Liver (tissue), 9 donors: ENCODE results near the gene SLC16A2. TPM values are rescaled to one million over a fixed set of nuclear protein-coding genes. Genes with fewer than 3 reads are reported as not detected.

ENCODE experiments used
- DNase-seq: peaks from one replicate; pipeline ENCODE4 v3.0.0-alpha.2; 2017; ENCODE audit warnings: low spot score
- H3K27ac ChIP-seq, 2 donors: one replicate each; pipeline ENCODE4 v1.7.0; 2013; ENCODE audit warnings: inconsistent platforms in 2 of 2, low read length in 2 of 2, control low read depth in 1 of 2, low read depth in 1 of 2, mild to moderate bottlenecking in 1 of 2
- H3K27me3 ChIP-seq, 4 donors: one replicate each; pipeline versions ENCODE4 v1.6.1 to v1.7.0; 2013; ENCODE audit warnings: low read length in 3 of 4, inconsistent platforms in 1 of 4, mild to moderate bottlenecking in 1 of 4, moderate library complexity in 1 of 4; ENCODE audit not compliant: control insufficient read depth in 4 of 4, insufficient read depth in 4 of 4
- H3K36me3 ChIP-seq, 4 donors: one replicate each; pipeline versions ENCODE4 v1.6.1 to v1.7.0; 2013; ENCODE audit warnings: low read length in 3 of 4, mild to moderate bottlenecking in 3 of 4, low read depth in 1 of 4, moderate library complexity in 1 of 4; ENCODE audit not compliant: control insufficient read depth in 4 of 4, insufficient read depth in 3 of 4
- H3K4me1 ChIP-seq, 4 donors: one replicate each; pipeline versions ENCODE4 v1.6.1 to v1.7.0; 2013; ENCODE audit warnings: low read length in 3 of 4, mild to moderate bottlenecking in 3 of 4, moderate library complexity in 1 of 4; ENCODE audit not compliant: control insufficient read depth in 4 of 4, insufficient read depth in 4 of 4
- H3K4me3 ChIP-seq, 3 donors: one replicate each; pipeline versions ENCODE4 v1.6.1 to v1.7.0; 2013; ENCODE audit warnings: low read length in 3 of 3, control low read depth in 1 of 3, low read depth in 1 of 3, mild to moderate bottlenecking in 1 of 3
- H3K9ac ChIP-seq, 2 donors: one replicate each; pipeline ENCODE4 v1.7.0; 2013; ENCODE audit warnings: low read length in 2 of 2, mild to moderate bottlenecking in 2 of 2, moderate library complexity in 2 of 2, control low read depth in 1 of 2, low read depth in 1 of 2
- H3K9me3 ChIP-seq, 4 donors: one replicate each; pipeline versions ENCODE4 v1.6.1 to v1.7.0; 2013; ENCODE audit warnings: low read length in 3 of 4; ENCODE audit not compliant: control insufficient read depth in 4 of 4
- CTCF ChIP-seq: fragments of 150-350 bp; IDR thresholded peaks from 2 replicates; pipeline ENCODE4 v1.5.1; 2017; ENCODE audit warnings: improper control_type of control experiment, low read depth, low read length; ENCODE audit not compliant: missing input control
- EGR1 ChIP-seq, 2 donors: IDR thresholded peaks; 2 replicates each; pipeline ENCODE4 v1.6.1; 2016 to 2018; ENCODE audit warnings: antibody characterized with exemption in 2 of 2, low read depth in 2 of 2
- FOXA1 ChIP-seq: IDR thresholded peaks from 2 replicates; pipeline ENCODE4 v1.6.1; 2016; ENCODE audit warnings: antibody characterized with exemption
- FOXA2 ChIP-seq: IDR thresholded peaks from 2 replicates; pipeline ENCODE4 v1.6.1; 2016; ENCODE audit warnings: antibody characterized with exemption
- GABPA ChIP-seq, 2 donors: IDR thresholded peaks in 1 of 2; conservative IDR thresholded peaks in 1 of 2; 2 replicates each; pipeline ENCODE4 v1.6.1; 2016; ENCODE audit warnings: antibody characterized with exemption in 2 of 2, mild to moderate bottlenecking in 1 of 2, moderate library complexity in 1 of 2
- HNF4A ChIP-seq, 2 donors: conservative IDR thresholded peaks; 2 replicates each; pipeline ENCODE4 v1.6.1; 2016; ENCODE audit warnings: antibody characterized with exemption in 2 of 2, mild to moderate bottlenecking in 2 of 2
- HNF4G ChIP-seq: IDR thresholded peaks from 2 replicates; pipeline ENCODE4 v1.6.1; 2016; ENCODE audit warnings: antibody characterized with exemption
- JUND ChIP-seq, 2 donors: IDR thresholded peaks; 2 replicates each; pipeline ENCODE4 v1.6.1; 2016; ENCODE audit warnings: antibody characterized with exemption in 2 of 2
- NR2F2 ChIP-seq: IDR thresholded peaks from 2 replicates; pipeline ENCODE4 v1.6.1; 2016; ENCODE audit warnings: antibody characterized with exemption
- RAD21 ChIP-seq, 2 donors: IDR thresholded peaks; 2 replicates each; pipeline ENCODE4 v1.6.1; 2016; ENCODE audit warnings: antibody characterized with exemption in 2 of 2, mild to moderate bottlenecking in 2 of 2
- REST ChIP-seq: IDR thresholded peaks from 2 replicates; pipeline ENCODE4 v1.6.1; 2016; ENCODE audit warnings: antibody characterized with exemption, mild to moderate bottlenecking
- RXRA ChIP-seq, 2 donors: IDR thresholded peaks; 2 replicates each; pipeline ENCODE4 v1.6.1; 2017 to 2018; ENCODE audit warnings: antibody characterized with exemption in 2 of 2, mild to moderate bottlenecking in 1 of 2
- SP1 ChIP-seq: IDR thresholded peaks from 2 replicates; pipeline ENCODE4 v1.6.1; 2018; ENCODE audit warnings: antibody characterized with exemption, mild to moderate bottlenecking
- TAF1 ChIP-seq: conservative IDR thresholded peaks from 2 replicates; pipeline ENCODE4 v1.6.1; 2016; ENCODE audit warnings: antibody characterized with exemption, mild to moderate bottlenecking
- YY1 ChIP-seq: IDR thresholded peaks from 2 replicates; pipeline ENCODE4 v1.6.1; 2016; ENCODE audit warnings: antibody characterized with exemption, mild to moderate bottlenecking
- polyA plus RNA-seq, 2 donors: library from polyadenylated mRNA; stranded (reverse) in 1 of 2; unstranded in 1 of 2; fragments of 200-250 nt in 1 of 2; fragments of >200 nt in 1 of 2; fragmentation: Nextera tagmentation in 1 of 2; extraction: Ambion mirVana in 1 of 2; gene quantifications; one replicate each; pipeline versions ENCODE4 v1.2.1 to v1.2.3, GENCODE V29; 2013 to 2015
- total RNA-seq, 2 donors: library from RNA; depleted of rRNA; stranded (reverse); fragments of >200 nt; gene quantifications; one replicate each; pipeline ENCODE4 v1.2.3, GENCODE V29; 2014
- TF ChIP-seq, protein P1 (sequence below): IDR thresholded peaks from 2 replicates; pipeline ENCODE4 v1.6.1; 2016; ENCODE audit warnings: antibody characterized with exemption
- TF ChIP-seq, protein P2 (sequence below): IDR thresholded peaks from 2 replicates; pipeline ENCODE4 v1.6.1; 2016; ENCODE audit warnings: antibody characterized with exemption
- TF ChIP-seq, protein P3 (sequence below): IDR thresholded peaks from 2 replicates; pipeline ENCODE4 v1.6.1; 2016; ENCODE audit warnings: antibody characterized with exemption
- donor health status: healthy.
- donor health status: healthy.
- donor health status: healthy.
- donor health status: healthy.
- donor health status: healthy.

The SLC16A2 gene
- total and polyA plus RNA-seq, 4 donors = 10.0 to 32.7 (median 21.9) TPM

DNA sequence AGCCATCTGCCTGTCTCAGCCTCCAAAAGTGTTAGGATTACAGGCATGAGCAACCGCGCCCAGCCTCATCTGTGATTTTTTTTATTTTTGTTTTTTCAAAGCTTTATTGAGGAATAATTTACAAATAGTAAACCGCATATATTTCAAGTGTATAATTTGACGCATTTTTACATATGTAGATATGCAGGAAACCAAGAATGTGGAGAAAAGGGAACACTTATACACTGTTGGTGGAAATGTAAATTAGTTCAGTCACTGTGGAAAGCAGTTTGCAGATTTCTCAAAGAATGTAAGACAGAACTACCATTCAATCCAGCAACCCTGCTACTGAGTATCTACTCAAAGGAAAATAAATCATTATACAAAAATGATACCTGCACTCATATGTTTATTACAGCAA is 85.9 kb downstream of the SLC16A2 start (continued):
- TF ChIP-seq, protein P1, sequence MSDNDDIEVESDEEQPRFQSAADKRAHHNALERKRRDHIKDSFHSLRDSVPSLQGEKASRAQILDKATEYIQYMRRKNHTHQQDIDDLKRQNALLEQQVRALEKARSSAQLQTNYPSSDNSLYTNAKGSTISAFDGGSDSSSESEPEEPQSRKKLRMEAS = no peak
- no peak for TF ChIP-seq HNF4A (conservative IDR thresholded peaks at IDR 0.05)
- TF ChIP-seq GABPA (IDR thresholded peaks at IDR 0.05 in 1 of 2, conservative IDR thresholded peaks at IDR 0.05 in 1 of 2) = no peak
- TF ChIP-seq RXRA (IDR thresholded peaks at IDR 0.05) = no peak
- no peak for TF ChIP-seq FOXA2

- H3K9me3 ChIP-seq = no peaks in the 10 kb centered on the region
- H3K4me3 ChIP-seq = no peak overlapping the region
- H3K27me3 ChIP-seq = no peaks in the 10 kb centered on the region
- no peak overlapping the region for H3K27ac ChIP-seq
- no peaks in the 10 kb centered on the region for H3K36me3 ChIP-seq
- peaks cover 2 to 27% (median 18%) of the 10 kb centered on the region in 4 donors for H3K4me1 ChIP-seq
- TF ChIP-seq TAF1 (no peak), CTCF (no peak), GABPA (IDR thresholded peaks at IDR 0.05 in 1 of 2, conservative IDR thresholded peaks at IDR 0.05 in 1 of 2) (no peak), FOXA2 (no peak), HNF4A (conservative IDR thresholded peaks at IDR 0.05) (no peak), REST (no peak), SP1 (no peak), EGR1 (IDR thresholded peaks at IDR 0.05; ENCODE audit: low read depth in 2 of 2) (no peak), RXRA (IDR thresholded peaks at IDR 0.05) (no peak), JUND (IDR thresholded peaks at IDR 0.05) (no peak), YY1 (no peak), FOXA1 (no peak), NR2F2 (no peak), RAD21 (IDR thresholded peaks at IDR 0.05) (no peak), HNF4G (no peak)
- TF ChIP-seq, protein P1 = no peak
- TF ChIP-seq, protein P2, sequence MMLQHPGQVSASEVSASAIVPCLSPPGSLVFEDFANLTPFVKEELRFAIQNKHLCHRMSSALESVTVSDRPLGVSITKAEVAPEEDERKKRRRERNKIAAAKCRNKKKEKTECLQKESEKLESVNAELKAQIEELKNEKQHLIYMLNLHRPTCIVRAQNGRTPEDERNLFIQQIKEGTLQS = no peak
- TF ChIP-seq, protein P3, sequence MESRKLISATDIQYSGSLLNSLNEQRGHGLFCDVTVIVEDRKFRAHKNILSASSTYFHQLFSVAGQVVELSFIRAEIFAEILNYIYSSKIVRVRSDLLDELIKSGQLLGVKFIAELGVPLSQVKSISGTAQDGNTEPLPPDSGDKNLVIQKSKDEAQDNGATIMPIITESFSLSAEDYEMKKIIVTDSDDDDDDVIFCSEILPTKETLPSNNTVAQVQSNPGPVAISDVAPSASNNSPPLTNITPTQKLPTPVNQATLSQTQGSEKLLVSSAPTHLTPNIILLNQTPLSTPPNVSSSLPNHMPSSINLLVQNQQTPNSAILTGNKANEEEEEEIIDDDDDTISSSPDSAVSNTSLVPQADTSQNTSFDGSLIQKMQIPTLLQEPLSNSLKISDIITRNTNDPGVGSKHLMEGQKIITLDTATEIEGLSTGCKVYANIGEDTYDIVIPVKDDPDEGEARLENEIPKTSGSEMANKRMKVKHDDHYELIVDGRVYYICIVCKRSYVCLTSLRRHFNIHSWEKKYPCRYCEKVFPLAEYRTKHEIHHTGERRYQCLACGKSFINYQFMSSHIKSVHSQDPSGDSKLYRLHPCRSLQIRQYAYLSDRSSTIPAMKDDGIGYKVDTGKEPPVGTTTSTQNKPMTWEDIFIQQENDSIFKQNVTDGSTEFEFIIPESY = no peak
- H3K9ac ChIP-seq = no peak overlapping the region
- DNase-seq = no peak
Measured at GRCh38 chrX:74509989-74510388, 88.7 kb downstream of the SLC16A2 start.
